ENCODE data around the gene SEZ6. TPM values are rescaled to one million over a fixed set of nuclear protein-coding genes. Genes with fewer than 3 reads are reported as not detected.

The SEZ6 gene
- total RNA-seq, 2 experiments from 2014 or later: not detected

- peaks cover 2% of the 10 kb centered on the region for H3K4me1 Mint-ChIP-seq (ENCODE audit: low read depth)
- H3K36me3 Mint-ChIP-seq (ENCODE audit: low read depth): peaks cover 15% of the 10 kb centered on the region
- H3K9me3 Mint-ChIP-seq: no peaks in the 10 kb centered on the region
- ATAC-seq (no peak), DNase-seq (peak; percentile 70)
- intact Hi-C loops (cut with micrococcal nuclease): no loop called here
- H3K27ac Mint-ChIP-seq: no peak overlapping the region
- POLR2A ChIA-PET: interaction anchor here (0.5 to 1.5 kb wide), 9 partner anchors 10 to 292 kb away, joined by 3 to 5 read pairs (median 3); no protein-coding TSS in a partner anchor
- no peaks in the 10 kb centered on the region for H3K27me3 Mint-ChIP-seq
- CTCF ChIA-PET: interaction anchor here (0.6 to 8.2 kb wide), 47 partner anchors 8 to 310 kb away, joined by 3 to 87 read pairs (median 5); partner anchors contain the start of genes DHRS13, RPL23A and TLCD1
- TF ChIP-seq, protein P1, sequence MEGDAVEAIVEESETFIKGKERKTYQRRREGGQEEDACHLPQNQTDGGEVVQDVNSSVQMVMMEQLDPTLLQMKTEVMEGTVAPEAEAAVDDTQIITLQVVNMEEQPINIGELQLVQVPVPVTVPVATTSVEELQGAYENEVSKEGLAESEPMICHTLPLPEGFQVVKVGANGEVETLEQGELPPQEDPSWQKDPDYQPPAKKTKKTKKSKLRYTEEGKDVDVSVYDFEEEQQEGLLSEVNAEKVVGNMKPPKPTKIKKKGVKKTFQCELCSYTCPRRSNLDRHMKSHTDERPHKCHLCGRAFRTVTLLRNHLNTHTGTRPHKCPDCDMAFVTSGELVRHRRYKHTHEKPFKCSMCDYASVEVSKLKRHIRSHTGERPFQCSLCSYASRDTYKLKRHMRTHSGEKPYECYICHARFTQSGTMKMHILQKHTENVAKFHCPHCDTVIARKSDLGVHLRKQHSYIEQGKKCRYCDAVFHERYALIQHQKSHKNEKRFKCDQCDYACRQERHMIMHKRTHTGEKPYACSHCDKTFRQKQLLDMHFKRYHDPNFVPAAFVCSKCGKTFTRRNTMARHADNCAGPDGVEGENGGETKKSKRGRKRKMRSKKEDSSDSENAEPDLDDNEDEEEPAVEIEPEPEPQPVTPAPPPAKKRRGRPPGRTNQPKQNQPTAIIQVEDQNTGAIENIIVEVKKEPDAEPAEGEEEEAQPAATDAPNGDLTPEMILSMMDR (IDR thresholded peaks at IDR 0.05): peak; percentile 91
- H3K4me3 Mint-ChIP-seq: no peak overlapping the region
These were observed 52.3 kb downstream of the SEZ6 start for GRCh38 chr17:28953444-28954118.

- Mint-ChIP-seq H3K9me3 (no peaks in the 10 kb centered on the region), H3K27ac (no peak overlapping the region), H3K4me3 (no peak overlapping the region), H3K4me1 (ENCODE audit: low read depth) (peaks cover 15% of the 10 kb centered on the region), H3K36me3 (ENCODE audit: low read depth) (peaks cover 26% of the 10 kb centered on the region), H3K27me3 (no peaks in the 10 kb centered on the region)
- CTCF ChIA-PET: interaction anchor here (0.7 to 8.2 kb wide), 34 partner anchors 8 to 309 kb away, joined by 3 to 87 read pairs (median 6); partner anchors contain the start of genes DHRS13, NEK8, RPL23A and TLCD1
- ATAC-seq (peak; percentile 75), DNase-seq (peak; percentile 98)
- intact Hi-C loops (cut with micrococcal nuclease): no loop called here
- TF ChIP-seq, protein P1 (IDR thresholded peaks at IDR 0.05): no peak
- POLR2A ChIA-PET: interaction anchor here (0.5 to 1.9 kb wide), 12 partner anchors 13 to 441 kb away, joined by 3 to 7 read pairs (median 3); partner anchors contain the start of genes FLOT2 and TLCD1
These were observed 53.5 kb downstream of the SEZ6 start for GRCh38 chr17:28951991-28952975.

DNA sequence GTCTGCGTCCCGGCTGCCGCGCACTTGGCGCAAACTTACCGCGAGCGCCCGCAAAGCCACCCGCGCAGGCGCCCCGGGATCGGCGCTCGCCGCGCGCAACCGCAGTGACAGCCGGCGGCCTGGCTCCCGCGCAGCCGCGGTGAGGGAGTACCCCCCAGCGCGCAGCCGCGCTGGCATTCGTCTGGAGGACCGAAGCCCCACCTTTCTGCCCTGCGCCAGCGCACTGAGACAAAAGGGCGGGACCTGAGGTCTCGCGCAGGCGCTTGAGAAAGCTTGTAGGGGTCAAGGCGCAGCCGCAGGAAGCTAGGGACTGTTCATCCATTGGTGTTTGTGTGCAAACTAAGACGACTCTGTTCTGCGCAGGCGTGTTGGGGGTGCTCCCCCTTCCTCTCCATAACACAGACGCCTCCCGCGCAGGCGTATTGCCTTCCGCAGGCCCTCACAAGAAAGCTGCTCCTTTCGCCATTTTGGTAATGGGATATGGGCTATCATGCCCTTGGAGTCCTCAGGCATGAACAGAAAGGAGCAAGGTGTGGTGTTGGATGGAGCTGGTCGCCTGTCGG lies 54.3 kb downstream of the SEZ6 start, which contains the start of gene PHF12:
PHF12 (minus strand) TSS at position 91 of the 563 bp plus-strand sequence. CDS start 558 bp downstream, outside the sequence.
- ATAC-seq (peak; percentile 76), DNase-seq (peak; percentile 100)
- Mint-ChIP-seq H3K4me3 (peak within 1 kb of the TSS; percentile 97), H3K4me1 (ENCODE audit: low read depth) (peaks cover 20% of the 10 kb centered on the region), H3K27me3 (no peaks in the 10 kb centered on the region), H3K27ac (peak within 1 kb of the TSS; percentile 97), H3K36me3 (ENCODE audit: low read depth) (peaks cover 32% of the 10 kb centered on the region), H3K9me3 (no peaks in the 10 kb centered on the region)
- POLR2A ChIA-PET: interaction anchor here (0.5 to 1.9 kb wide), 9 partner anchors 12 to 442 kb away, joined by 3 to 7 read pairs (median 3); partner anchors contain the start of gene TLCD1
- TF ChIP-seq, protein P1 (IDR thresholded peaks at IDR 0.05): no peak
- intact Hi-C loops (cut with micrococcal nuclease): no loop called here
- CTCF ChIA-PET: interaction anchor here (0.7 to 8.2 kb wide), 11 partner anchors 10 to 224 kb away, joined by 3 to 87 read pairs (median 9); partner anchors contain the start of genes NEK8 and TLCD1

GRCh38 chr17:28950752-28951427 lies 54.9 kb downstream of the SEZ6 start:
- intact Hi-C loops (cut with micrococcal nuclease): no loop called here
- no peaks in the 10 kb centered on the region for H3K27me3 Mint-ChIP-seq

More at GRCh38 chr17:28950752-28951427, 54.9 kb downstream of the SEZ6 start:
- Mint-ChIP-seq H3K9me3 (no peaks in the 10 kb centered on the region), H3K36me3 (ENCODE audit: low read depth) (peaks cover 38% of the 10 kb centered on the region), H3K27ac (peak overlapping the region; percentile 97), H3K4me3 (peak overlapping the region; percentile 97), H3K4me1 (ENCODE audit: low read depth) (peaks cover 26% of the 10 kb centered on the region)
- TF ChIP-seq, protein P1 (IDR thresholded peaks at IDR 0.05): no peak
- ChIA-PET POLR2A (interaction anchor here (0.6 to 6.4 kb wide), 15 partner anchors 11 to 230 kb away, joined by 3 to 46 read pairs (median 6); partner anchors contain the start of genes FAM222B, NEK8, RPL23A and TLCD1), CTCF (interaction anchor here (0.8 to 8.2 kb wide), 10 partner anchors 14 to 304 kb away, joined by 3 to 87 read pairs (median 8); partner anchors contain the start of genes DHRS13, NEK8 and TLCD1)
- ATAC-seq (no peak), DNase-seq (no peak)
